ENCODE results near the gene SLC23A1.
"Not testable (repeated sequence)": the region's sequence is repeated elsewhere in the genome, so short reads cannot be mapped to it uniquely, and the experiment has no call there.

SLC23A1 gene

GRCh38 chr5:139383275-139383992 lies at the start of gene SLC23A1:
SLC23A1 (minus strand) TSS chr5:139383297; CDS start chr5:139383253, 44 bp downstream.
- no peak for DNase-seq

DNA sequence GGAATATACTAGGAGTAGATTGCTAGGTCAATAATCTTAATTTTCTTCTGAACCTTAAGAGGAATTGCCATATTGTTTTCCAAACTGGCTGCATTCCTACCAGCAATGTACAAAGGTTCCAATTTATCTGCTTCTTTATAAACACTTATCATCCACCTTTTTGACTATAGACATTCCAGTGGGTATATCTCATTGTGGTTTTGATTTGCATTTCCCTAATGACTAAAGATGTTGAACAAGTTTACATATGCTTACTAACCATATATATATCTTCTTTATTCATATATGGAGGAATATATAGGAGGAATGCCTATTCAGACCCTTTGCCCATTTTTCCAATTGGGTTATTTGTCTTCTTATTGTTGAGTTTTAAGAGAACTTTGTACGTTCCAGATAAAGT lies 48.6 kb upstream of the SLC23A1 start:
- DNase-seq, result no peak

GRCh38 chr5:139430015-139430414 lies 46.9 kb upstream of the SLC23A1 start:
- no peak for DNase-seq

DNA sequence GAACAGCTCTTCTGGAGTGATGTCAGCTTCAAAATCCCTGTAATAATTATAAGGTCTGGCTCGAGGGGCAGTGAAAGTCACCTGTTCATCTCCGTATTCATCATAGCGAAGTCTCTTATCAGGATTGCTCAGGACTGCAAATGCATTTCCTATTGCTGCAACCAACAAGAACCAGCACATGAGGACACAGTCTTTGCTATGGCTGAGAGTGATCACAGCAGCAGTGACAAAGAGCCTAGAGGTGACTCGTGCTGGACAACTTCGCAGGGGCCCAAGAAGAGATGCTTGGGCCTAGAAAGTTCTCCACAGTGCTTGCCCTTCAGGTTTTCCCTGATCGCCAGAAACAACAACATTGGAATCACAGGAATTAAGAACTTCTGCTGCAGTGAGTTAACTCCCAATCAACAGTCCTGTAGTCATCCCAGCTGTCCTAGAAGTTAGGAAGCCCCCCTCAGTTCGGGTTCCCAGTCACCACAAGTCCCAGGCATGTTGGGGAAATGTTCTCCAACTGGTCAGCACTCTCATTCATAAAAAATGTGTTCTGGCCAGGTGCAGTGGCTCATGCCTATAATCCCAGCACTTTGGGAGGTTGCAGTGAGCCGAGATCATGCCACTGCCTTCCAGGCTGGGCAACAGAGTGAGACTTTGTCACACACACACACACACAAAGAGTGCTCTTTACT lies 43.2 kb upstream of the SLC23A1 start:
- no peak for DNase-seq

GRCh38 chr5:139425497-139425896 lies 42.4 kb upstream of the SLC23A1 start:
- DNase-seq, result no peak

- peak; percentile 56 for DNase-seq
Observed at GRCh38 chr5:139422307-139422893, 39.3 kb upstream of the SLC23A1 start.

GRCh38 chr5:139419226-139420192 lies 36.4 kb upstream of the SLC23A1 start:
- DNase-seq, result no peak

- DNase-seq, result no peak
Observed at GRCh38 chr5:139418793-139419192, 35.7 kb upstream of the SLC23A1 start.

DNA sequence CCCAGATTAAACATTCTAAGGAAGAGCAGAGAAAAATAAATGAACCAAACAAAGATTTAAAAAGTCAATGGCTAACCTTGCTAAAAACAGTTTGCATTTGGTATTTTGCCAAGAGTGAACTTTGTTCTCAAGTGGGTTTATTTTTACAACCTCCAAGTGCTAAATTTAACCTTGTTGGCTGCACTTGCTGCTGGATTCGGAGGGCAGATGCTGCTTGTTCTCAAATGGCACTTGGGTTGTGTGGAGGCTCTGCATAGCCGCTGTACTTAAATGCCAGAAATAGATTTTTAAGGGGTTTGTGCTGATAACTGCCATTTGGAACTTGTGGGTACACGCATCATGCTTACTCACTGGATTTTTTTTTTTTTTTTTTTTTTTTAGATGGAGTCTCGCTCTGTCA lies 34.1 kb upstream of the SLC23A1 start:
- no peak for DNase-seq

DNA sequence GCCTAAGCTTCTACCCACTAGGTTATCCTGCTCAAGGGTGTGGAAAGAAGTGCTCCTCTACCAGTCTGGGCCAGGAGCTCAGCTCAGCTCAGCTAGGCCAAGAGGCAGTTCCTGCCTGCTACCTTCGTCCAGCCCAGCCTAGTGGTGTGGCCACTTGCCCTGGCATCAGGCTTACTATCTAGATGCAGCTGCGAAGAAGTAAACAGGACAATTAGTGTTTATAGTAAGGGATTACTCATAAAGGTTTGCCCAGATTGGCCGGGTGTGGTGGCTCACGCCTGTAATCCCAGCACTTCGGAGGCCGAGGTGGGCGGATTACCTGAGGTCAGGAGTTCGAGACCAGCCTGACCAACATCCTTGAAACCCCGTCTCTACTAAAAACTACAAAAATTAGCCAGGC lies 33.6 kb upstream of the SLC23A1 start:
- no peak for DNase-seq

DNA sequence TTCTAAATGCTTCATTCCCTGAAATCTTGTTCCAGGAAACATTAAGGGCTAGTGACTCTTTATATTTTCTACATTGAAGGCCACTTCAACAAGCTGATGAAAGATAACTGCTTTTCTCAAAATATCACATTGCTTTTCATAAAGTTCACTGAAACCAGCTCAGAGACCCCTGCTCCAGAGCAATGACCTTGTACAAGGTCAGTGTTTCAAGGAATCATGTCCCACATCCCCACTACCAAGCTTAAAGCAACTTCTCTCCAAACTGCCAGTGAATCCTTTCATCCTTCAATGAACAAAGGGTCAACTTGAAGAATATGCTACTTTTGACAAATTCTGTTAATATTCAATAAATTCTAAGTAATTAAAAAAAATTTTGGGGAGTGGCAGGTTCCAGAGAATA lies 32.8 kb upstream of the SLC23A1 start:
- no peak for DNase-seq

DNA sequence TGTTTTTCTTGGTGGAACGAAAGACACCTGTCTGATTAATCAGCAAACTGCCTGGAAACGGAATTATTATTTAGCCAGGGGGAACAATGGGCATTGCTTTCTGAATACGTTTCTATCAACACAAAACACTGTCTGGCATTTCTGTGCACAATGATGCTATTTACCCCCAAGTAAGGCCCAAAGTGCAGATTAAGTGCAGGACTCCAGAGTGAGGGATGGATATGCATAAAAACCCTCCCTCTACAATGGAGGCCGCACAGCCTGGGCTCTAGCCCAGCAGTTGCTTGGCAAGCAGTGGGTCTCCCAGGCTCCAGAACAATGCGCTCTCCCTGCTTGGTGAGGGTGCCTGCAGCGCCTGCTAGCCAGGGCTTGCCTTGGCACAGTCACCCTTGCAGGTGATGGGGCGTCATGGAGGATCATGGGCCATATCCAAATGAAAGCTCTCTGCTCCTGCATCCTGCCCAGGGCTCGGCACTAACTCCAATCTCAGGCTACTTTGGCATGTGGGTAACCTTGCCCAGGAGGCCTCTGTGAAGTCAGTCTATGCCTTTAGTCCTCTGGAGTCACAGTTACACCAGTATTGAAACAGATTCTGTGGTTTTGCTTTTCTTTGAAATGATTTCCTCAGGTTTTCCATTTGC lies 32.2 kb upstream of the SLC23A1 start:
- no peak for DNase-seq

- no peak for DNase-seq
Observed at GRCh38 chr5:139414581-139415130, 31.6 kb upstream of the SLC23A1 start.

- no peak for DNase-seq
Observed at GRCh38 chr5:139413963-139414362, 30.9 kb upstream of the SLC23A1 start.

GRCh38 chr5:139413153-139413552 lies 30.1 kb upstream of the SLC23A1 start:
- no peak for DNase-seq

GRCh38 chr5:139410993-139411828 lies 28.1 kb upstream of the SLC23A1 start:
- DNase-seq, result no peak

DNA sequence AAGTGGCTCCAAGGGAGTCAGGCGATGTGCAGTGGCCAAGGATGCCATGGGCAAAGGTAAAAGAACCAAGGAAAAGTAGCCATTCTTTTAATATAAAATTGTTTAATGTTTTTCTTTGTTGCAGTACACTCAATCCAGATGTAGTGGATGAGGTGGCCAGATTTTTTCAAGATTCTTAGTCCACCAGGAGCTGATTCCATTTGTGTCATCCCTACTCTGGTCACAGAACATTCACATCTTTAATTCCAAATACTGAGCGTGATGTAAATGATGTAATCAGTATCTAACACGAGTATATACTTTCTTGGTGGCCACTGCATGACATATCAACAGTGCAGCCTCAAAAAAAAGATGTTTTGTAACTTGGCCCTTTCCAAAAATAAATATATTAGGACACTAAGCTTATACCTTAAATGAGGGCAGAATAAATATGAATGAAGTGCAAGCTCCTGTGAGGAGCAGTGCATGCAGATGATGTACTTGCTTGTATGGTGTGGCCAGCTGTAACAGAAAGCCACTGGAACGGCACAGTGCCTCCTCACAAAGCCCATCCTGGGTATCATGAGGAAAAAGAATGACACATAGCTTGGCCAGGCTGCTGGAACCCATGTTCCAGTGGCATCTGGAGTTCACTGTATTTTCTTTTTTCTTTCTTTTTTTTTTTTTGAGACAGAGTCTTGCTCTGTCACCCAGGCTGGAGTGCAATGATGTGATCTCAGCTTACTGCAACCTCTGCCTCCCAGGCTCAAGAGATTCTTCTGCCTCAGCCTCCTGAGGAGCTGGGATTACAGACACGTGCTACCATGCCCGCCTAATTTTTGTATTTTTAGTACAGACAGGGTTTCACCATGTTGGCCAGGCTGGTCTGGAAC lies 27.3 kb upstream of the SLC23A1 start:
- no peak for DNase-seq

- not testable (repeated sequence) for DNase-seq
Observed at GRCh38 chr5:139409116-139409515, 26.0 kb upstream of the SLC23A1 start.

DNA sequence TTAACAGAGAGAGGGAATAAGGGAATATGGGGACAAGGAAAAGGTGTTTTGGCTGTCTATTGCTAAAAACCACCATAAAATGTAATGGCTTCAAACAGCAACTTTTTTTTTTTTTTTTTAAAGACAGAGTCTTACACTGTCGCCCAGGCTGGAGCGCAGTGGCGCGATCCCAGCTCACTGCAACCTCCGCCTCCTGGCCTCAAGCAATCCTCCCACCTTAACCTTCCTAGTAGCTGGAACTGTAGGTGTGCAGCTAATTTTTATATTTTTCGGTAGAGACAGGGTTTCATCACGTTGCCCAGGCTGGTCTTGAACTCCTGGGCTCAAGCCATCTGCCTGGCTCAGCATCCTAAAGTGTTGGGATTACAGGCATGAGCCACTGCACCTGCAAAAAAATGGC lies 25.1 kb upstream of the SLC23A1 start:
- DNase-seq, result no peak

- DNase-seq, result no peak
Observed at GRCh38 chr5:139407517-139407916, 24.4 kb upstream of the SLC23A1 start.

Data from activated gamma-delta T cell treated with Interleukin-2 at 50 U/mL for 16 hours (primary cell).